Gastrocnemius medialis (tissue), 4 donors: ENCODE data around the gene RUFY1. TPM values are rescaled to one million over a fixed set of nuclear protein-coding genes. Genes with fewer than 3 reads are reported as not detected.

Experiments
- ATAC-seq, 2 donors: fragments of 150-250 bp; one replicate each; pipeline ENCODE4 v1.9.1; 2016
- DNase-seq, 2 donors: peaks; one replicate each; pipeline ENCODE4 v3.0.0-alpha.2; 2019
- H3K27ac ChIP-seq, 4 donors: fragments of 200-600 bp; sonication (generic); 1 replicate in 1 of 4; 2 replicates in 3 of 4; pipeline ENCODE4 v1.5.1; 2016 to 2018; ENCODE audit warnings: mild to moderate bottlenecking in 2 of 4, moderate library complexity in 1 of 4
- H3K27me3 ChIP-seq, 3 donors: fragments of 200-600 bp; sonication (generic) in 2 of 3; 1 replicate in 1 of 3; 2 replicates in 2 of 3; pipeline versions ENCODE4 v1.5.1 to v1.6.0; 2016 to 2019; ENCODE audit warnings: mild to moderate bottlenecking in 1 of 3, moderate library complexity in 1 of 3
- H3K36me3 ChIP-seq, 2 donors: fragments of 200-600 bp; sonication (generic) in 1 of 2; one replicate each; pipeline ENCODE4 v1.5.1; 2017 to 2018
- H3K4me1 ChIP-seq, 2 donors: fragments of 200-600 bp; sonication (generic) in 1 of 2; one replicate each; pipeline ENCODE4 v1.5.1; 2016 to 2017; ENCODE audit warnings: mild to moderate bottlenecking in 2 of 2
- H3K4me3 ChIP-seq, 4 donors: fragments of 200-600 bp; sonication (generic) in 3 of 4; 1 replicate in 1 of 4; 2 replicates in 3 of 4; pipeline ENCODE4 v1.5.1; 2016 to 2019; ENCODE audit warnings: mild to moderate bottlenecking in 2 of 4
- H3K9me3 ChIP-seq, 3 donors: fragments of 200-600 bp; sonication (generic) in 2 of 3; 1 replicate in 1 of 3; 2 replicates in 2 of 3; pipeline ENCODE4 v1.5.1; 2016 to 2019
- CTCF ChIP-seq, 5 experiments: fragments of 450-650 bp in 3 of 5; fragments of 200-600 bp in 2 of 5; sonication (generic) in 2 of 5; IDR thresholded peaks in 4 of 5; conservative IDR thresholded peaks in 1 of 5; 1 replicate in 4 of 5; 2 replicates in 1 of 5; pipeline ENCODE4 v1.5.1; 2016 to 2019; ENCODE audit warnings: antibody characterized with exemption in 5 of 5, mild to moderate bottlenecking in 3 of 5, moderate library complexity in 3 of 5
- POLR2A ChIP-seq, 2 donors: fragments of 450-650 bp; IDR thresholded peaks; one replicate each; pipeline ENCODE4 v1.6.1; 2017; ENCODE audit warnings: antibody characterized with exemption in 2 of 2, mild to moderate bottlenecking in 2 of 2, moderate library complexity in 2 of 2
- in situ Hi-C, 4 donors: fragments of 200-750 bp; cut with MboI; loops; one replicate each; pipeline versions ENCODE4 v1.15.0 to v1.8.0; 2017; ENCODE audit warnings: low sequenced_read_pairs in 4 of 4
- intact Hi-C: fragments of 100-400 bp; cut with DNase I; formaldehyde crosslinking; loops from one replicate; pipeline ENCODE4 v1.15.1; 2023; ENCODE audit warnings: low total_unique reads
- total RNA-seq, 4 donors: library from RNA; depleted of rRNA; stranded (reverse); fragments of >200 nt; gene quantifications; one replicate each; pipeline versions ENCODE4 v1.1.0 to v1.2.3, GENCODE V29; 2016

RUFY1 gene
- total RNA-seq, 4 donors from 2014 or later = 19.6 to 36.3 (median 26.0) TPM

GRCh38 chr5:179612577-179613459 lies 62.5 kb downstream of the RUFY1 start:
- Histone ChIP-seq H3K36me3 (peaks cover 21 to 90% of the 10 kb centered on the region in 2 donors), H3K4me1 (peaks cover 46 to 48% of the 10 kb centered on the region in 2 donors), H3K4me3 (no peak overlapping the region)

GRCh38 chr5:179613460-179614071 lies 63.2 kb downstream of the RUFY1 start:
- in situ Hi-C loops = no loop called here

More at GRCh38 chr5:179612577-179613459, 62.5 kb downstream of the RUFY1 start:
- Histone ChIP-seq H3K9me3 (no peaks in the 10 kb centered on the region), H3K27me3 (no peaks in the 10 kb centered on the region), H3K27ac (peak overlapping the region in 1 of 4 donors; percentile 87)
- intact Hi-C loops = no loop called here
- no peak for ATAC-seq
- DNase-seq = no peak
- no peak for TF ChIP-seq CTCF (IDR thresholded peaks at IDR 0.05 in 4 of 5, conservative IDR thresholded peaks at IDR 0.05 in 1 of 5)
- TF ChIP-seq POLR2A (IDR thresholded peaks at IDR 0.05) = no peak
- in situ Hi-C loops = no loop called here

GRCh38 chr5:179614745-179615144 lies 64.4 kb downstream of the RUFY1 start:
- Histone ChIP-seq H3K4me1 (peaks cover 53% of the 10 kb centered on the region in 2 donors), H3K9me3 (no peaks in the 10 kb centered on the region), H3K4me3 (no peak overlapping the region), H3K36me3 (peaks cover 21 to 93% of the 10 kb centered on the region in 2 donors), H3K27ac (peak overlapping the region in 1 of 4 donors; percentile 34), H3K27me3 (no peaks in the 10 kb centered on the region)
- TF ChIP-seq POLR2A (IDR thresholded peaks at IDR 0.05) (no peak), CTCF (IDR thresholded peaks at IDR 0.05 in 4 of 5, conservative IDR thresholded peaks at IDR 0.05 in 1 of 5) (no peak)
- ATAC-seq = no peak
- in situ Hi-C loops = no loop called here
- no peak for DNase-seq
- intact Hi-C loops = no loop called here

More at GRCh38 chr5:179613460-179614071, 63.2 kb downstream of the RUFY1 start:
- H3K4me1 ChIP-seq = peaks cover 48 to 49% of the 10 kb centered on the region in 2 donors
- DNase-seq (no peak), ATAC-seq (no peak)
- intact Hi-C loops = no loop called here
- no peaks in the 10 kb centered on the region for H3K27me3 ChIP-seq
- H3K9me3 ChIP-seq = no peaks in the 10 kb centered on the region
- TF ChIP-seq POLR2A (IDR thresholded peaks at IDR 0.05) (no peak), CTCF (IDR thresholded peaks at IDR 0.05 in 4 of 5, conservative IDR thresholded peaks at IDR 0.05 in 1 of 5) (no peak)
- peak overlapping the region in 1 of 4 donors; percentile 87 for H3K27ac ChIP-seq
- no peak overlapping the region for H3K4me3 ChIP-seq
- peaks cover 21 to 90% of the 10 kb centered on the region in 2 donors for H3K36me3 ChIP-seq

GRCh38 chr5:179615203-179615602 lies 64.8 kb downstream of the RUFY1 start:
- Histone ChIP-seq H3K36me3 (peaks cover 21 to 93% of the 10 kb centered on the region in 2 donors), H3K9me3 (no peaks in the 10 kb centered on the region), H3K4me3 (no peak overlapping the region), H3K27ac (peak overlapping the region in 1 of 4 donors; percentile 34), H3K4me1 (peaks cover 53% of the 10 kb centered on the region in 2 donors), H3K27me3 (no peaks in the 10 kb centered on the region)
- TF ChIP-seq CTCF (IDR thresholded peaks at IDR 0.05 in 4 of 5, conservative IDR thresholded peaks at IDR 0.05 in 1 of 5) = no peak
- TF ChIP-seq POLR2A (IDR thresholded peaks at IDR 0.05) = no peak
- in situ Hi-C loops = no loop called here
- ATAC-seq (no peak), DNase-seq (no peak)
- intact Hi-C loops = no loop called here
